AG08396 (cell line): ENCODE measurements around the gene RASL10B.
"Not testable (repeated sequence)": the region's sequence is repeated elsewhere in the genome, so short reads cannot be mapped to it uniquely, and the experiment has no call there.

ENCODE experiments used
- DNase-seq: peaks from one replicate; pipeline ENCODE4 v3.0.0; 2012; ENCODE audit warnings: low spot score, mixed read lengths

Gene RASL10B

GRCh38 chr17:35742896-35743477 lies 11.5 kb downstream of the RASL10B start:
- no peak for DNase-seq

- peak; percentile 82 for DNase-seq
These were observed 12.3 kb downstream of the RASL10B start for GRCh38 chr17:35743626-35744328.

GRCh38 chr17:35744830-35745229 lies 13.4 kb downstream of the RASL10B start:
- DNase-seq: no peak

GRCh38 chr17:35745246-35745645 lies 13.8 kb downstream of the RASL10B start:
- DNase-seq: no peak

- DNase-seq: no peak
These were observed 14.4 kb downstream of the RASL10B start for GRCh38 chr17:35745749-35746320.

GRCh38 chr17:35747540-35748017 lies 16.1 kb downstream of the RASL10B start:
- peak; percentile 88 for DNase-seq

- DNase-seq: no peak
These were observed 17.0 kb downstream of the RASL10B start for GRCh38 chr17:35748341-35748841.

GRCh38 chr17:35748979-35749378 lies 17.5 kb downstream of the RASL10B start:
- DNase-seq: no peak

- peak; percentile 65 for DNase-seq
These were observed 18.3 kb downstream of the RASL10B start for GRCh38 chr17:35749560-35750412.

GRCh38 chr17:35750526-35751395 lies 19.3 kb downstream of the RASL10B start:
- DNase-seq: no peak

GRCh38 chr17:35751541-35751940 lies 20.1 kb downstream of the RASL10B start:
- DNase-seq: not testable (repeated sequence)

GRCh38 chr17:35752471-35752870 lies 21.0 kb downstream of the RASL10B start:
- no peak for DNase-seq

GRCh38 chr17:35752945-35753764 lies 21.7 kb downstream of the RASL10B start, which contains the start of gene GAS2L2:
TSS of gene GAS2L2 (minus strand) at chr17:35753239. CDS start at chr17:35752850, 389 bp downstream.
- no peak for DNase-seq

- no peak for DNase-seq
These were observed 25.8 kb downstream of the RASL10B start for GRCh38 chr17:35757243-35757642.

GRCh38 chr17:35760587-35760986 lies 29.1 kb downstream of the RASL10B start, which contains the start of gene C17orf50:
TSS of gene C17orf50 (plus strand) at chr17:35760887. CDS start at chr17:35760942, 55 bp downstream.
- no peak for DNase-seq

GRCh38 chr17:35761601-35762000 lies 30.2 kb downstream of the RASL10B start:
- no peak for DNase-seq

GRCh38 chr17:35763767-35764122 lies 32.3 kb downstream of the RASL10B start:
- DNase-seq: no peak

GRCh38 chr17:35764123-35764991 lies 32.9 kb downstream of the RASL10B start:
- peak; percentile 96 for DNase-seq

GRCh38 chr17:35765086-35765710 lies 33.8 kb downstream of the RASL10B start:
- DNase-seq: no peak
